HL-60/S4 treated with retinoic acid at 250 ng/mL for 4 days and 3 days (cell line): ENCODE data around the gene TTLL1.
"Not testable (repeated sequence)": the region's sequence is repeated elsewhere in the genome, so short reads cannot be mapped to it uniquely, and the experiment has no call there.

Source experiments
- in situ Hi-C: fragments of 300-500 bp; cut with MboI; formaldehyde crosslinking; loops from 2 replicates; pipeline ENCODE4 v1.7.0; 2022; ENCODE audit warnings: low sequenced_read_pairs

The TTLL1 gene

GRCh38 chr22:43110927-43111623, 21.9 kb upstream of the TTLL1 start:
- in situ Hi-C loops = no loop called here

GRCh38 chr22:43110444-43110926, 21.3 kb upstream of the TTLL1 start, which contains the start of gene BIK:
TSS of gene BIK (plus strand) at chr22:43110750. CDS start at chr22:43124023, 13,273 bp downstream.
- in situ Hi-C loops = no loop called here

- in situ Hi-C loops = no loop called here
Measured at GRCh38 chr22:43109921-43110443, 20.8 kb upstream of the TTLL1 start.

- in situ Hi-C loops = no loop called here
Measured at GRCh38 chr22:43109511-43109910, 20.3 kb upstream of the TTLL1 start.

- in situ Hi-C loops = no loop called here
Measured at GRCh38 chr22:43106302-43106701, 17.1 kb upstream of the TTLL1 start.

- in situ Hi-C loops = not testable (repeated sequence)
Measured at GRCh38 chr22:43104950-43105349, 15.8 kb upstream of the TTLL1 start.

GRCh38 chr22:43104056-43104625, 14.9 kb upstream of the TTLL1 start:
- in situ Hi-C loops = not testable (repeated sequence)

GRCh38 chr22:43101306-43101705, 12.1 kb upstream of the TTLL1 start:
- in situ Hi-C loops = no loop called here

GRCh38 chr22:43100225-43100624, 11.0 kb upstream of the TTLL1 start:
- in situ Hi-C loops = no loop called here

GRCh38 chr22:43099095-43099494, 9.9 kb upstream of the TTLL1 start:
- in situ Hi-C loops = no loop called here

GRCh38 chr22:43098356-43098755, 9.2 kb upstream of the TTLL1 start:
- in situ Hi-C loops = no loop called here

GRCh38 chr22:43096420-43096819, 7.2 kb upstream of the TTLL1 start:
- in situ Hi-C loops = no loop called here

GRCh38 chr22:43094551-43094950, 5.4 kb upstream of the TTLL1 start:
- in situ Hi-C loops = no loop called here

- in situ Hi-C loops = no loop called here
Measured at GRCh38 chr22:43094085-43094484, 4.9 kb upstream of the TTLL1 start.

- in situ Hi-C loops = no loop called here
Measured at GRCh38 chr22:43092085-43092484, 2.9 kb upstream of the TTLL1 start.

GRCh38 chr22:43090130-43090789, 1.1 kb upstream of the TTLL1 start:
- in situ Hi-C loops = no loop called here

GRCh38 chr22:43088627-43088983, 586 bp downstream of the TTLL1 start:
- in situ Hi-C loops = no loop called here

GRCh38 chr22:43085658-43086606, 3.3 kb downstream of the TTLL1 start:
- in situ Hi-C loops = no loop called here

- in situ Hi-C loops = no loop called here
Measured at GRCh38 chr22:43081968-43082367, 7.2 kb downstream of the TTLL1 start.

GRCh38 chr22:43080616-43081015, 8.6 kb downstream of the TTLL1 start:
- in situ Hi-C loops = no loop called here

- in situ Hi-C loops = no loop called here
Measured at GRCh38 chr22:43079742-43080141, 9.4 kb downstream of the TTLL1 start.
